Naive B cell (primary cell): ENCODE measurements around the gene RBM38. TPM values are rescaled to one million over a fixed set of nuclear protein-coding genes. Genes with fewer than 3 reads are reported as not detected.
A peak's percentile ranks its signal among the peaks of the same experiment; 100 is the strongest.

ENCODE experiments used
- ATAC-seq, 2 donors: fragments of 150-1000 bp; cut with Tn5 transposase; 2 replicates each; pipeline ENCODE4 v1.10.0; 2021; ENCODE audit warnings: low read depth in 2 of 2, mild to moderate bottlenecking in 2 of 2, moderate library complexity in 2 of 2
- DNase-seq: peaks from one replicate; pipeline ENCODE4 v3.0.0; 2022
- H3K27ac Mint-ChIP-seq, 6 donors: one replicate each; pipeline ENCODE4 v1.8.0; 2020 to 2022; ENCODE audit warnings: mild to moderate bottlenecking in 6 of 6, mixed read lengths in 6 of 6, moderate library complexity in 5 of 6, inconsistent platforms in 2 of 6
- H3K27me3 Mint-ChIP-seq, 3 donors: one replicate each; pipeline ENCODE4 v1.8.0; 2021 to 2022; ENCODE audit warnings: mixed read lengths in 3 of 3, mild to moderate bottlenecking in 1 of 3
- H3K36me3 Mint-ChIP-seq, 2 donors: one replicate each; pipeline ENCODE4 v1.8.0; 2020 to 2022; ENCODE audit warnings: mixed read lengths in 2 of 2, inconsistent platforms in 1 of 2, mild to moderate bottlenecking in 1 of 2
- H3K4me1 Mint-ChIP-seq, 3 donors: one replicate each; pipeline ENCODE4 v1.8.0; 2020 to 2022; ENCODE audit warnings: mixed read lengths in 3 of 3, inconsistent platforms in 1 of 3, mild to moderate bottlenecking in 1 of 3, moderate library complexity in 1 of 3
- H3K4me3 Mint-ChIP-seq, 8 donors: one replicate each; pipeline ENCODE4 v1.8.0; 2020 to 2022; ENCODE audit warnings: mild to moderate bottlenecking in 8 of 8, mixed read lengths in 8 of 8, moderate library complexity in 8 of 8, inconsistent platforms in 2 of 8
- H3K9me3 Mint-ChIP-seq, 7 donors: one replicate each; pipeline ENCODE4 v1.8.0; 2020 to 2022; ENCODE audit warnings: mixed read lengths in 7 of 7, mild to moderate bottlenecking in 5 of 7, inconsistent platforms in 2 of 7, moderate library complexity in 1 of 7
- polyA plus RNA-seq, 6 donors: library from polyadenylated mRNA; unstranded; fragments of 300-500 nt; fragmentation: Illumina TruSeq; gene quantifications; one replicate each; pipeline ENCODE4 v1.2.3, GENCODE V29; 2021; ENCODE audit warnings: low read depth in 6 of 6

The RBM38 gene
- polyA plus RNA-seq, 6 donors from 2014 or later: 80.1 to 189 (median 157) TPM

DNA sequence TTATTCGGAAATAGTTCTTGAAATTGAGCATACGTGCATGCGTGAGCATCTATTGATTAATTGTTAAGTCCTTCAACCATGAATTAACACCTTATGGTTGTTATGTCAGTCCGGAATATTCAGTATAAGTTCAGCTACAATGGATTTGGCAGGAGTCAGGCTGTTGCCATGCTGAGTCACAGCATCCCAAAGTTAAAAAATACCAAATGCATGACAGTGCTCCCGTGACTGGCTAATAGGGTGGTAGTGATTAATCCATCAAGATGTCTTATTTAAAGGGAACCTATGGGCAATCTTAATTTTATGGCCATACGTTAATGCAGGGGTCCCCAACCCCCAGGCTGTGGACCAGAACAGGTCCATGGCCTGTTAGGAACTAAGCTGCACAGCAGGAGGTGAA, 29.7 kb upstream of the RBM38 start:
- no peaks in the 10 kb centered on the region for H3K9me3 Mint-ChIP-seq
- ATAC-seq (no peak), DNase-seq (no peak)
- peaks cover 0 to 3% (median 0%) of the 10 kb centered on the region in 3 donors for H3K4me1 Mint-ChIP-seq
- H3K27me3 Mint-ChIP-seq: no peaks in the 10 kb centered on the region
- H3K4me3 Mint-ChIP-seq: no peak overlapping the region
- H3K36me3 Mint-ChIP-seq: peaks cover 18 to 21% of the 10 kb centered on the region in 2 donors
- H3K27ac Mint-ChIP-seq: no peak overlapping the region

- peaks cover 0 to 3% (median 0%) of the 10 kb centered on the region in 3 donors for H3K4me1 Mint-ChIP-seq
- ATAC-seq (no peak), DNase-seq (no peak)
- no peak overlapping the region for H3K27ac Mint-ChIP-seq
- no peaks in the 10 kb centered on the region for H3K27me3 Mint-ChIP-seq
- no peak overlapping the region for H3K4me3 Mint-ChIP-seq
- no peaks in the 10 kb centered on the region for H3K9me3 Mint-ChIP-seq
- peaks cover 25 to 32% of the 10 kb centered on the region in 2 donors for H3K36me3 Mint-ChIP-seq
These were observed 26.7 kb upstream of the RBM38 start for GRCh38 chr20:57364451-57364850.

DNA sequence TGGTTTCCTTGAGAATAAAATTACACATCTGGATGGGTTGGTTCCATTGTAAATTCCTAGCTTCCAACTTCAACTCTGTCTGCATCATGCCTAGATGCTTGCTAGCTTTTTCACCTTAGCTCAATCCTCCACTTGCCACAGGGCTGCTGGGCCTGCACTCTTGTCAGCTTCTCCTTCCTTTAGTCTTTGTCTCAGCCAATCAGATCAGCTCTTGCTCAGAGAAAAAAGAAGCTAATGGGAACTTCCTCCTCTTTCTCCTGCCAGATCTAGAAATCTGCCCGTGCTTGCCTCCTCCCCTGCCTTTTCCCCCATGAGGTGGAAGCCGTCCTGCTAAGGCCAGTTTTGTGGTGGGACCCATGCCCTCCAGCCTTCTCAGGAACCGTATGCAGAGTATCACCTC, 21.6 kb upstream of the RBM38 start:
- Mint-ChIP-seq H3K27ac (no peak overlapping the region), H3K36me3 (peaks cover 40 to 42% of the 10 kb centered on the region in 2 donors)

DNA sequence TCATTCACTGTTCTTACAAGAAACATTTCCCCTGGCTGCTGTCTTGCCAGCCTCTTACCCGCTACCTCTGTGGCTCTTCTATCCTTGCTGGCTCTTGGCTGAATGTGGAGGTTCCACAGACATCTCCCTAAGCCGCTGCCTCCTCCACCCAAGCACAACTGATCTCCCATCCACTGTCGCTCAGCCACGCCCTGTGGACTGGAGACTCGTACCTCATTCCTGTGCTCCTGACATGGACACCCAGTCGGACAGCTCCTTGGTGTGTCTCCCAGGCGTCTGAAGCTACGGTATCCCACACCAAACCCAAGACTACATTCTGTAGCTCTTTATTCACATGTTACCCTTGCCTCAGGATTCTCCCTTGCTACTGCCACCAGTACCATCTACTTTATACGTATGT, 20.9 kb upstream of the RBM38 start:
- H3K36me3 Mint-ChIP-seq: peaks cover 35 to 46% of the 10 kb centered on the region in 2 donors
- no peak overlapping the region for H3K27ac Mint-ChIP-seq
- H3K27me3 Mint-ChIP-seq: no peaks in the 10 kb centered on the region
- H3K4me3 Mint-ChIP-seq: peak overlapping the region in 1 of 8 donors; percentile 15
- no peak for ATAC-seq
- no peaks in the 10 kb centered on the region for H3K9me3 Mint-ChIP-seq
- DNase-seq: no peak
- peaks cover 0 to 9% (median 0%) of the 10 kb centered on the region in 3 donors for H3K4me1 Mint-ChIP-seq

More for the DNA sequence above, 21.6 kb upstream of the RBM38 start:
- peak overlapping the region in 1 of 8 donors; percentile 9 for H3K4me3 Mint-ChIP-seq
- DNase-seq: no peak
- no peaks in the 10 kb centered on the region for H3K27me3 Mint-ChIP-seq
- no peaks in the 10 kb centered on the region for H3K9me3 Mint-ChIP-seq
- no peak for ATAC-seq
- peaks cover 0 to 7% (median 0%) of the 10 kb centered on the region in 3 donors for H3K4me1 Mint-ChIP-seq

GRCh38 chr20:57371363-57371762, 19.8 kb upstream of the RBM38 start:
- Mint-ChIP-seq H3K4me1 (peaks cover 0 to 14% (median 0%) of the 10 kb centered on the region in 3 donors), H3K27ac (no peak overlapping the region), H3K36me3 (peaks cover 35 to 47% of the 10 kb centered on the region in 2 donors), H3K9me3 (no peaks in the 10 kb centered on the region), H3K27me3 (no peaks in the 10 kb centered on the region), H3K4me3 (no peak overlapping the region)
- ATAC-seq (no peak), DNase-seq (no peak)

DNA sequence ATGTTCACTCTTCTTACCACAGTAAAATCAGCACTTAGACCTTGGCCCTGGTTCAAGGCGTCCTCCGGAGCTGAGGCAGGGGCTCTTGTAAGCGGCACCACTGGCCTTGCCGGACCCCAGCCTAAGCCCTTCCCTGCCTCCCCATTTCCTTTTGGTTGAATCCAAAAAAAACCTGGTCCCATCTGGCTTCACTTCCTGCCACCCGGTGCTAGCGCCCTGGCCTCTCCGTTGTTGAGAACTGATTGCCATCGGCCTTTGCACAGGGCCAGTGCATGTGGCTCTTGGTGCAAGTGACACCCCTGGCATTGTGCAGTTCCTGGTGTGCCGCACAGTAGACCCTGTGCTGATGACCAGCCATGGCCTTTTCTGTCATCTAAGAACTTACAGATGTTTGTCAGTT, 19.0 kb upstream of the RBM38 start:
- DNase-seq: no peak
- H3K4me1 Mint-ChIP-seq: peaks cover 0 to 14% (median 0%) of the 10 kb centered on the region in 3 donors
- peaks cover 43 to 44% of the 10 kb centered on the region in 2 donors for H3K36me3 Mint-ChIP-seq
- no peaks in the 10 kb centered on the region for H3K27me3 Mint-ChIP-seq
- no peak for ATAC-seq
- H3K9me3 Mint-ChIP-seq: no peaks in the 10 kb centered on the region
- no peak overlapping the region for H3K4me3 Mint-ChIP-seq
- H3K27ac Mint-ChIP-seq: peak overlapping the region in 2 of 6 donors; percentile 49 to 78

GRCh38 chr20:57372581-57373350, 18.4 kb upstream of the RBM38 start:
- peaks cover 0 to 14% (median 0%) of the 10 kb centered on the region in 3 donors for H3K4me1 Mint-ChIP-seq
- DNase-seq (no peak), ATAC-seq (no peak)
- H3K27ac Mint-ChIP-seq: no peak overlapping the region
- peaks cover 43 to 49% of the 10 kb centered on the region in 2 donors for H3K36me3 Mint-ChIP-seq
- H3K4me3 Mint-ChIP-seq: no peak overlapping the region
- no peaks in the 10 kb centered on the region for H3K9me3 Mint-ChIP-seq
- H3K27me3 Mint-ChIP-seq: no peaks in the 10 kb centered on the region

GRCh38 chr20:57374343-57374930, 16.8 kb upstream of the RBM38 start:
- DNase-seq (no peak), ATAC-seq (no peak)
- Mint-ChIP-seq H3K27me3 (no peaks in the 10 kb centered on the region), H3K36me3 (peaks cover 30 to 52% of the 10 kb centered on the region in 2 donors), H3K4me3 (no peak overlapping the region), H3K27ac (peak overlapping the region in 1 of 6 donors; percentile 38), H3K9me3 (no peaks in the 10 kb centered on the region), H3K4me1 (peaks cover 0 to 14% (median 0%) of the 10 kb centered on the region in 3 donors)

- DNase-seq (no peak), ATAC-seq (no peak)
- peaks cover 0 to 10% (median 0%) of the 10 kb centered on the region in 3 donors for H3K4me1 Mint-ChIP-seq
- no peaks in the 10 kb centered on the region for H3K9me3 Mint-ChIP-seq
- H3K36me3 Mint-ChIP-seq: peaks cover 29 to 45% of the 10 kb centered on the region in 2 donors
- no peaks in the 10 kb centered on the region for H3K27me3 Mint-ChIP-seq
- H3K4me3 Mint-ChIP-seq: peak overlapping the region in 1 of 8 donors; percentile 48
- H3K27ac Mint-ChIP-seq: peak overlapping the region in 3 of 6 donors; percentile 58 to 73 (median 65)
These were observed 16.1 kb upstream of the RBM38 start for GRCh38 chr20:57374931-57375651.

- ATAC-seq (no peak), DNase-seq (no peak)
- H3K9me3 Mint-ChIP-seq: no peaks in the 10 kb centered on the region
- H3K4me1 Mint-ChIP-seq: peaks cover 0 to 8% (median 0%) of the 10 kb centered on the region in 3 donors
- peak overlapping the region in 2 of 6 donors; percentile 65 to 81 for H3K27ac Mint-ChIP-seq
- H3K4me3 Mint-ChIP-seq: no peak overlapping the region
- peaks cover 22 to 39% of the 10 kb centered on the region in 2 donors for H3K36me3 Mint-ChIP-seq
- no peaks in the 10 kb centered on the region for H3K27me3 Mint-ChIP-seq
These were observed 15.5 kb upstream of the RBM38 start for GRCh38 chr20:57375652-57376230.

GRCh38 chr20:57377350-57377749, 13.8 kb upstream of the RBM38 start:
- Mint-ChIP-seq H3K4me3 (no peak overlapping the region), H3K36me3 (peaks cover 17 to 28% of the 10 kb centered on the region in 2 donors), H3K9me3 (no peaks in the 10 kb centered on the region), H3K4me1 (peaks cover 7 to 8% (median 8%) of the 10 kb centered on the region in 3 donors), H3K27me3 (no peaks in the 10 kb centered on the region), H3K27ac (peak overlapping the region in 3 of 6 donors; percentile 48 to 69 (median 57))
- no peak for ATAC-seq
- DNase-seq: no peak

DNA sequence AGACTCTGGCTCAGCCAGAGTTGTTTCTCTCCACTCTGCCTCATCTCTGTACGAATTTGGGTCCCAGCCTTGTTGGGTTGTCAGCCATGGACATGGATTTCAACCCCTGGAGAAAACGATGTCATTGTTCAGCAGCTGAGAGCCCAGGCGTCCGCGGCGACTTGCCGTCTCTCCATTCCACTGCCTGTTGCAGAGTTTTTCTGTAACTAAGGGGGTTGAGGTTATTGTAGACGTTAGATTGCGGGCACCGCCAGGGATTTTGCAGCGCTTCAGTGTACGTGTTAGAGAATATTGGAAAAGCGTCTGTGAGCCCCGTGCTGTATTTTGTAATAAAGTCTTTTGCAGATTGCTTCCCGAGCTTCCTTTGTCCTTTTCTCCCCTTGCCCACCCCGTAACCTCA, 13.1 kb upstream of the RBM38 start:
- H3K36me3 Mint-ChIP-seq: peaks cover 17 to 28% of the 10 kb centered on the region in 2 donors
- H3K9me3 Mint-ChIP-seq: no peaks in the 10 kb centered on the region
- H3K27ac Mint-ChIP-seq: no peak overlapping the region
- no peak overlapping the region for H3K4me3 Mint-ChIP-seq
- no peaks in the 10 kb centered on the region for H3K27me3 Mint-ChIP-seq
- DNase-seq: no peak
- H3K4me1 Mint-ChIP-seq: peaks cover 7 to 8% (median 8%) of the 10 kb centered on the region in 3 donors
- ATAC-seq: no peak

- DNase-seq (no peak), ATAC-seq (no peak)
- no peaks in the 10 kb centered on the region for H3K27me3 Mint-ChIP-seq
- H3K4me1 Mint-ChIP-seq: peaks cover 7 to 8% (median 8%) of the 10 kb centered on the region in 3 donors
- H3K4me3 Mint-ChIP-seq: no peak overlapping the region
- no peak overlapping the region for H3K27ac Mint-ChIP-seq
- H3K36me3 Mint-ChIP-seq: peaks cover 12 to 28% of the 10 kb centered on the region in 2 donors
- no peaks in the 10 kb centered on the region for H3K9me3 Mint-ChIP-seq
These were observed 12.4 kb upstream of the RBM38 start for GRCh38 chr20:57378646-57379262.
